ENCODE results near the gene PARP15. TPM values are rescaled to one million over a fixed set of nuclear protein-coding genes. Genes with fewer than 3 reads are reported as not detected.

PARP15 gene
- total and polyA plus RNA-seq, 12 donors = 0.12 to 4.3 (median 1.3) TPM

GRCh38 chr3:122558605-122559004 is 18.8 kb upstream of the PARP15 start:
- Histone ChIP-seq H3K4me3 (no peak overlapping the region), H3K36me3 (replicated peaks in 1 of 2) (peaks cover 0 to 65% of the 10 kb centered on the region in 2 donors), H3K4me1 (replicated peaks in 1 of 2) (peaks cover 0 to 22% of the 10 kb centered on the region in 2 donors), H3K27ac (peak overlapping the region in 1 of 5 donors; percentile 31), H3K27me3 (no peaks in the 10 kb centered on the region), H3K9me3 (replicated peaks in 1 of 3) (no peaks in the 10 kb centered on the region)
- 75 to 79% (median 76%) methylated on average over 6 of the region's 6 CpGs for WGBS, 4 donors
- intact Hi-C loops (cut with DNase I) = no loop called here
- TF ChIP-seq, protein P1, sequence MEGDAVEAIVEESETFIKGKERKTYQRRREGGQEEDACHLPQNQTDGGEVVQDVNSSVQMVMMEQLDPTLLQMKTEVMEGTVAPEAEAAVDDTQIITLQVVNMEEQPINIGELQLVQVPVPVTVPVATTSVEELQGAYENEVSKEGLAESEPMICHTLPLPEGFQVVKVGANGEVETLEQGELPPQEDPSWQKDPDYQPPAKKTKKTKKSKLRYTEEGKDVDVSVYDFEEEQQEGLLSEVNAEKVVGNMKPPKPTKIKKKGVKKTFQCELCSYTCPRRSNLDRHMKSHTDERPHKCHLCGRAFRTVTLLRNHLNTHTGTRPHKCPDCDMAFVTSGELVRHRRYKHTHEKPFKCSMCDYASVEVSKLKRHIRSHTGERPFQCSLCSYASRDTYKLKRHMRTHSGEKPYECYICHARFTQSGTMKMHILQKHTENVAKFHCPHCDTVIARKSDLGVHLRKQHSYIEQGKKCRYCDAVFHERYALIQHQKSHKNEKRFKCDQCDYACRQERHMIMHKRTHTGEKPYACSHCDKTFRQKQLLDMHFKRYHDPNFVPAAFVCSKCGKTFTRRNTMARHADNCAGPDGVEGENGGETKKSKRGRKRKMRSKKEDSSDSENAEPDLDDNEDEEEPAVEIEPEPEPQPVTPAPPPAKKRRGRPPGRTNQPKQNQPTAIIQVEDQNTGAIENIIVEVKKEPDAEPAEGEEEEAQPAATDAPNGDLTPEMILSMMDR (IDR thresholded peaks at IDR 0.05) = no peak
- no peak for TF ChIP-seq POLR2A (IDR thresholded peaks at IDR 0.05)
- peak in 6 of 7 donors; percentile 22 to 77 (median 49) for DNase-seq

DNA sequence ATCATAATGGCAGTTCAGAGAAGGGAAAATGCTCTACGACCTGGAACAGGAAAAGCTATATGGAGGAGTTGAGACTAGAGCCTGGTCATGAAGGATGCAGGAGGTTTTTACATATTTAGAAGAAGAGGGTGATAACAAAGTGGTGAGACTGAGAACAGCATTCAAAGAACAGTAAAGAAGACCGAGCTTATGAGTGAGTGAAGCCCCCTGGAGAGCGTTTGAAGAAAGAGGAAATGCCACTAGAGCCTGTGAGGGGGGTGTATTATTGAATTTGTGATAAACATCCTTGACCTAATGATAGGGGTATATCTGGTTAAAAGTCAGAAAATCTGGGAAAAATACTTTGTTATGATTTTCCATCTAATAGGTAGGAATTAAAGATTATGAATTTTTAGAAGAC is 17.5 kb upstream of the PARP15 start:
- no peaks in the 10 kb centered on the region for H3K9me3 ChIP-seq (replicated peaks in 1 of 3)
- intact Hi-C loops (cut with DNase I) = no loop called here
- TF ChIP-seq, protein P1 (IDR thresholded peaks at IDR 0.05) = no peak
- no peak for TF ChIP-seq POLR2A (IDR thresholded peaks at IDR 0.05)
- DNase-seq = no peak
- H3K36me3 ChIP-seq (replicated peaks in 1 of 2) = peaks cover 0 to 52% of the 10 kb centered on the region in 2 donors
- H3K27ac ChIP-seq = no peak overlapping the region
- H3K27me3 ChIP-seq = no peaks in the 10 kb centered on the region
- no peak overlapping the region for H3K4me3 ChIP-seq
- H3K4me1 ChIP-seq (replicated peaks in 1 of 2) = peaks cover 1 to 24% of the 10 kb centered on the region in 2 donors
- 84 to 91% (median 86%) methylated on average over 3 of the region's 3 CpGs for WGBS, 4 donors

- Histone ChIP-seq H3K4me3 (no peak overlapping the region), H3K36me3 (replicated peaks in 1 of 2) (peaks cover 0 to 46% of the 10 kb centered on the region in 2 donors), H3K27me3 (no peaks in the 10 kb centered on the region), H3K4me1 (replicated peaks in 1 of 2) (peaks cover 6 to 32% of the 10 kb centered on the region in 2 donors), H3K27ac (no peak overlapping the region), H3K9me3 (replicated peaks in 1 of 3) (no peaks in the 10 kb centered on the region)
- WGBS, 4 donors = 77 to 92% (median 80%) methylated on average over 1 of the region's 1 CpG
- no peak for TF ChIP-seq POLR2A (IDR thresholded peaks at IDR 0.05)
- TF ChIP-seq, protein P1 (IDR thresholded peaks at IDR 0.05) = peak; percentile 29 to 67 (median 58)
- DNase-seq = peak in 6 of 7 donors; percentile 24 to 63 (median 50)
- intact Hi-C loops (cut with DNase I) = no loop called here
These were observed 16.8 kb upstream of the PARP15 start for GRCh38 chr3:122560680-122561079.

DNA sequence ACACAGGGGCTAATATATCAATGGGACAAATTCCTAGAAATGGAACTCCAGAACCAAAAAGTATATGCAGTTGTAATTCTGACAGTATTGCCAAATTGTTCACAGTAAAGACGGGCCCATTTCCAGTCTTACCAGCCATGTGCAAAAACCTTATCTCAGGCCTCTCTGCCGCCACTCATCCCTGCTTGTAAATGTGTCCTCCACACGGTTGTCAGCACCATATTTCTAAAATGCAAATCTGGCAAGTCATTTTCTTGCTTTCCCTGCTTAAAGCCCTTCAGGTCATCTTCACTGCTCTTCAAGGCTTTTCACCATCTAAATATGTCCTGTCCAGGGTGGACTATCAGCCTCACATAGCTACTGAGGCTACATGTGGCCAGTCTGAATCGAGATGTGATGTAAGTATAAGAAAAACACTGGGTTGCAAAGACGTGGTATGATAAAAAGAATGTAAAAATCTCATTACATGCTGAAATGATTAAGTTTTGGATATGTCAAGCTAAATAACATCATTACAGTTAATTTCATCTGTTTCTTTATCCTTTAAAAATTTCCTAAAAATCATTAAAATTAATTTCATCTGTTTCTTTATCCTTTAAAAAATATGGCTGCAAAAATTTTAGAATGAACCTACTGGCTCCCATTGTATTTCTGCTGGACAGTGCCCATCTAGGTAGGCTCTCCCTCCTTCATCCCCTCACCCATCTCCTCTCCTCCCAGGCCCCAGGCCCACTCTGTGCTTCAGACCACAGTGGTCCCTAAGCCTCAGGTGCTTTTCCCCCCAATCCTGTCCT is 14.3 kb upstream of the PARP15 start:
- H3K4me1 ChIP-seq (replicated peaks in 1 of 2) = peaks cover 6 to 42% of the 10 kb centered on the region in 2 donors
- H3K9me3 ChIP-seq (replicated peaks in 1 of 3) = no peaks in the 10 kb centered on the region
- WGBS, 4 donors = 32 to 56% (median 50%) methylated on average over 5 of the region's 5 CpGs
- peak overlapping the region in 3 of 4 donors; percentile 71 to 94 (median 77) for H3K4me3 ChIP-seq
- no peak for TF ChIP-seq POLR2A (IDR thresholded peaks at IDR 0.05)
- TF ChIP-seq, protein P1 (IDR thresholded peaks at IDR 0.05) = no peak
- DNase-seq = peak in 1 of 7 donors; percentile 6
- peaks cover 0 to 45% of the 10 kb centered on the region in 2 donors for H3K36me3 ChIP-seq (replicated peaks in 1 of 2)
- H3K27ac ChIP-seq = peak overlapping the region; percentile 94 to 98 (median 96)
- H3K27me3 ChIP-seq = no peaks in the 10 kb centered on the region
- intact Hi-C loops (cut with DNase I) = loop anchor here in 1 of 2 donors (2.0 kb wide), 1 partner anchor 116 kb away; no protein-coding TSS in a partner anchor

Data from adrenal gland (tissue), 12 donors.